SH-SY5Y (cell line): ENCODE measurements around the gene EARS2.

Experiments used
- GATA2 ChIP-seq: IDR thresholded peaks from 2 replicates; pipeline ENCODE4 v1.6.1; 2011; ENCODE audit warnings: mild to moderate bottlenecking, low read depth, low read length
- GATA3 ChIP-seq: IDR thresholded peaks from 2 replicates; pipeline ENCODE4 v1.6.1; 2011; ENCODE audit warnings: low read depth, mild to moderate bottlenecking, low read length, moderate library complexity

- TF ChIP-seq GATA3: no peak
- no peak for TF ChIP-seq GATA2
Measured at GRCh38 chr16:23571895-23572294, 14.7 kb upstream of the EARS2 start.
